Duodenal mucosa (tissue), 2 donors: ENCODE results near the gene SNAP29.
"Not testable (repeated sequence)": the region's sequence is repeated elsewhere in the genome, so short reads cannot be mapped to it uniquely, and the experiment has no call there.

Experiments
- H3K27ac ChIP-seq: one replicate; pipeline ENCODE4 v1.7.0; 2013; ENCODE audit warnings: low read depth, low read length
- H3K27me3 ChIP-seq, 2 donors: one replicate each; pipeline ENCODE4 v1.7.0; 2013; ENCODE audit warnings: low read length in 2 of 2, control low read depth in 1 of 2; ENCODE audit not compliant: insufficient read depth in 2 of 2, control insufficient read depth in 1 of 2
- H3K36me3 ChIP-seq, 2 donors: one replicate each; pipeline ENCODE4 v1.7.0; 2013; ENCODE audit warnings: low read length in 2 of 2, control low read depth in 1 of 2; ENCODE audit not compliant: insufficient read depth in 2 of 2, control insufficient read depth in 1 of 2
- H3K4me1 ChIP-seq, 2 donors: one replicate each; pipeline ENCODE4 v1.7.0; 2013; ENCODE audit warnings: low read length in 2 of 2, control low read depth in 1 of 2; ENCODE audit not compliant: insufficient read depth in 2 of 2, control insufficient read depth in 1 of 2
- H3K4me3 ChIP-seq, 2 donors: one replicate each; pipeline ENCODE4 v1.7.0; 2013; ENCODE audit warnings: low read length in 2 of 2, low read depth in 1 of 2
- H3K9ac ChIP-seq, 2 donors: one replicate each; pipeline ENCODE4 v1.7.0; 2013; ENCODE audit warnings: low read length in 2 of 2, low read depth in 1 of 2
- H3K9me3 ChIP-seq, 2 donors: one replicate each; pipeline ENCODE4 v1.7.0; 2013; ENCODE audit warnings: low read length in 2 of 2, control low read depth in 1 of 2; ENCODE audit not compliant: control insufficient read depth in 1 of 2

Gene SNAP29

GRCh38 chr22:20897737-20898136 lies 38.9 kb downstream of the SNAP29 start:
- H3K36me3 ChIP-seq, H3K9me3 ChIP-seq, H3K9ac ChIP-seq, H3K4me3 ChIP-seq, H3K27ac ChIP-seq, H3K27me3 ChIP-seq, H3K4me1 ChIP-seq: not testable (repeated sequence)

GRCh38 chr22:20899827-20900423 lies 41.1 kb downstream of the SNAP29 start:
- Histone ChIP-seq H3K4me1 (no peaks in the 10 kb centered on the region), H3K4me3 (no peak overlapping the region), H3K9me3 (no peaks in the 10 kb centered on the region), H3K36me3 (no peaks in the 10 kb centered on the region), H3K9ac (no peak overlapping the region), H3K27ac (no peak overlapping the region), H3K27me3 (no peaks in the 10 kb centered on the region)

GRCh38 chr22:20901093-20902033 lies 42.6 kb downstream of the SNAP29 start:
- not testable (repeated sequence) for H3K27ac ChIP-seq, H3K9me3 ChIP-seq, H3K9ac ChIP-seq, H3K4me3 ChIP-seq, H3K4me1 ChIP-seq, H3K27me3 ChIP-seq, H3K36me3 ChIP-seq

GRCh38 chr22:20903093-20903492 lies 44.3 kb downstream of the SNAP29 start:
- Histone ChIP-seq H3K9ac (no peak overlapping the region), H3K36me3 (no peaks in the 10 kb centered on the region), H3K4me3 (no peak overlapping the region), H3K27me3 (no peaks in the 10 kb centered on the region), H3K27ac (no peak overlapping the region), H3K9me3 (no peaks in the 10 kb centered on the region), H3K4me1 (no peaks in the 10 kb centered on the region)

GRCh38 chr22:20904008-20904979 lies 45.5 kb downstream of the SNAP29 start:
- Histone ChIP-seq H3K9ac (no peak overlapping the region), H3K4me1 (no peaks in the 10 kb centered on the region), H3K27ac (no peak overlapping the region), H3K9me3 (no peaks in the 10 kb centered on the region), H3K4me3 (no peak overlapping the region), H3K27me3 (no peaks in the 10 kb centered on the region), H3K36me3 (no peaks in the 10 kb centered on the region)

GRCh38 chr22:20904980-20905355 lies 46.2 kb downstream of the SNAP29 start:
- Histone ChIP-seq H3K27me3 (no peaks in the 10 kb centered on the region), H3K4me3 (no peak overlapping the region)

GRCh38 chr22:20905415-20906386 lies 46.9 kb downstream of the SNAP29 start:
- Histone ChIP-seq H3K4me1 (no peaks in the 10 kb centered on the region), H3K27me3 (no peaks in the 10 kb centered on the region), H3K4me3 (no peak overlapping the region), H3K36me3 (no peaks in the 10 kb centered on the region), H3K9me3 (no peaks in the 10 kb centered on the region), H3K9ac (no peak overlapping the region), H3K27ac (no peak overlapping the region)

More at GRCh38 chr22:20904980-20905355, 46.2 kb downstream of the SNAP29 start:
- no peaks in the 10 kb centered on the region for H3K36me3 ChIP-seq
- no peaks in the 10 kb centered on the region for H3K9me3 ChIP-seq
- no peak overlapping the region for H3K27ac ChIP-seq
- H3K9ac ChIP-seq: no peak overlapping the region
- no peaks in the 10 kb centered on the region for H3K4me1 ChIP-seq

- Histone ChIP-seq H3K36me3 (no peaks in the 10 kb centered on the region), H3K4me1 (no peaks in the 10 kb centered on the region), H3K27ac (no peak overlapping the region), H3K9ac (no peak overlapping the region), H3K27me3 (no peaks in the 10 kb centered on the region), H3K9me3 (no peaks in the 10 kb centered on the region), H3K4me3 (no peak overlapping the region)
Observed at GRCh38 chr22:20906387-20906767, 47.6 kb downstream of the SNAP29 start.

- not testable (repeated sequence) for H3K4me1 ChIP-seq, H3K4me3 ChIP-seq, H3K27me3 ChIP-seq, H3K9ac ChIP-seq, H3K27ac ChIP-seq, H3K36me3 ChIP-seq, H3K9me3 ChIP-seq
Observed at GRCh38 chr22:20908717-20909116, 49.9 kb downstream of the SNAP29 start.
